Hindlimb muscle (tissue), 1 donor: ENCODE measurements around the gene SPDYE6. TPM values are rescaled to one million over a fixed set of nuclear protein-coding genes. Genes with fewer than 3 reads are reported as not detected.
"Not testable (repeated sequence)": the region's sequence is repeated elsewhere in the genome, so short reads cannot be mapped to it uniquely, and the experiment has no call there.

Experiments
- DNase-seq: peaks from one replicate; pipeline ENCODE4 v3.0.0-alpha.2; 2013
- polyA plus RNA-seq: library from polyadenylated mRNA; unstranded; fragments of 120-200 nt; gene quantifications from one replicate; pipeline ENCODE4 v1.2.1, GENCODE V29; 2013; ENCODE audit not compliant: insufficient read length

SPDYE6 gene
- polyA plus RNA-seq, 1 donor: 11.5 TPM

DNA sequence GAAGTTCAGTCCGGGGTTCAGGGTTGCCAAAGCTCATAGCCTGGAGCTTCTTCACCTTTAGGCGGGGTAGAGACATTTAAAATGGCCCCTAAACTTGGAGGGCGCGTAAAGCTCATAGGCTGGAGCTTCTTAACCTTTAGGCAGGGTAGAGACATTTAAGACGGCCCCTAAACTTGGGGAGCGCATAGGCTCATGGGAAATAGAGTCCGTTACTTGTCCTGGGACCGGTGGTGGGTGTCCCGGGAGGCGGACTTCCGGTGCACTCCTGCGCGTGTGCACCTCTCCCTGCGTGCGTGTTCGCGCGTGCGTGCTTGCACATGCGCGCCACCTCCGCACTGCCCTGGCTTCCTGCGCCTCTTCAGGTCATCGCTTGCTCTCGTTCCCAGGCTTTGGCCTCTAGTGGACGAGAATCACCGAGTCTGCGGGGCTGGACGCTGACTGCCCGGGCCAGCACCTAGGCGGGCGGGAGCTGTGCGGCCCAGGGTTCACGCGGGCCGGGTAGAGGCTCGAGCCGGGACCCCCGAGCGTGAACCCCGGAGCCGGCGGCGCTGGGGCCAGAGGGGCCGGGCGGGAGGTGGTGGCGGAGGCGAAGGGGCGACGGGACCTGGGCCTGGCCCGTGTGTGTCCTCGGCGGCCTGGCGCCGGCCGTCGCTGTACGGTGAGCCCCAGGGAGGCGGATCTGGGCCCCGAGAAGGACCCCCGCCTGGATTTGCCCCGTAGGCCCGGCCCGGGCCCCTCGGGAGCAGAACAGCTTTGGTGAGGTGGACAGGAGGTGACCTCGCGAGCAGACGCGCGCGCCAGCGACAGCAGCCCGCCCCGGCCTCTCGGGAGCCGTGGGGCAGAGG, 7.5 kb upstream of the SPDYE6 start:
- DNase-seq: peak; percentile 96

DNA sequence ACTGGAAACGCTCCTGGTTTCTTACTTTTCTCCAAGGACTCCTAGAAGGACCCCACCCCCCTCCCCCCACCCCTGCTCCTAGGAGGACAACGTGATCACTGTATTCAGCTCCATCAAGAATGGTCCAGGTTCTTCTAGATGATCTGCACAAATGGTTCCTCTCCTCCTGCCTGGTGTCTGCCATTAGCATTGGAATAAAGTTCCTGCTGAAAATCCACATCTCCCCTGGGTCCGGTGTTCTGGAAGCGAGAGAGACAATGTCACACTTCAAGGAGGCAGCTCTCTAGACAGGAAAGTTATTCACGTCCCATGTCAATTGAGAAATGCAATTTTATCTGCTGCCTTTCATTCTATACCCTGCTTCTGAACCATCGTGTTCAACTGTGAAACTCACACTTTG, 9.3 kb downstream of the SPDYE6 start:
- DNase-seq: not testable (repeated sequence)

DNA sequence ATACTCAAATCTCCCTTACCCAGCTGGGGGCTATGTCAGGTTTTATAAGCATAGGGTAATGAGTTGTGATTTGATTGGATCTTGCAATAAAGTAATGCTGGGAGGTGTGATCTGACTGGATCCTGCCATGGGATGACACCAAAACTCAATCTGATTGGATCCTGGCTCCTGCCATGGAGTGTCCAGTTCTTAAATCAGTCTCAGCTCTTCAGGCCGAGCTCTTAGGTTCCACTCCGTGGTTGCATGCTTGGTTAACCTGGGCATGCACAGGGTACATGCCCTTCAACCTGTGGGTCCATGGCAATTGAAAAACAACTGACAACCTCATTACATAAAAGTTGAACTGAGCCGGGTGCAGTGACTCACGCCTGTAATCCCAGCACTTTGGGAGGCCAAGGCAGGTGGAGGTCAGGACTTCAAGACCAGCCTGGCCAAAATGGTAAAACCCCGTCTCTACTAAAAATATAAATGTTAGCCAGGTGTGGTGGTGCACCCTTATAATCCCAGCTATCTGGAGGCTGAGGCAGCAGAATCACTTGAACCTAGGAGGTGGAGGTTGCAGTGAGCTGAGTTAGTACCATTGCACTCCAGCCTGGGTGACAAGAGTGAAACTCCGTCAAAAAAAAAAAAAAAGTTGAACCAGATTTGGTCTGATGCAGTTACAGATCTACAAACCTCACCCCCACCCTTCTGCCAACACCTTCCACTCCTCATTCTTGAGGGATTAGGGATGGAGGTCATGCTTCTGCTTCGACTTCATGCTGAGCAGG, 15.5 kb downstream of the SPDYE6 start:
- DNase-seq: not testable (repeated sequence)

DNA sequence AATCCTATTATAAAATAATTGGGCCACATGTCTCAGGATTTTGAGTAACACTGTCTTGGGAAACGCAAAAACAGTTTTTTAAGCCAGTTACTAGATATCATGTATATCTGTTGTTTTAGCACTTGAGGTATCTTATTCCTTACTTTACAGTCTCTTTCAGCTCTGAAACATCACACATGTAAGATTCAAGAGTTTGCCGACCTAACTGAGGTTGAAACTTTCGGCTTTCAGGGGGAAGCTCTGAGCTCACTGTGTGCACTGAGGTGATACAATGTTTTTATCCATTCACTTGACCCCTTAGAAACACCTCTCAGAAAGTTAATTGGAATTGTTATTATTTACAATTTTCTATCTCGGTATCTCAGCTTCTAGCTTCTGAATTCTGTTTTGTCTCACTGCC, 18.8 kb downstream of the SPDYE6 start:
- DNase-seq: not testable (repeated sequence)

GRCh38 chr7:102337002-102337401, 19.2 kb downstream of the SPDYE6 start:
- not testable (repeated sequence) for DNase-seq

DNA sequence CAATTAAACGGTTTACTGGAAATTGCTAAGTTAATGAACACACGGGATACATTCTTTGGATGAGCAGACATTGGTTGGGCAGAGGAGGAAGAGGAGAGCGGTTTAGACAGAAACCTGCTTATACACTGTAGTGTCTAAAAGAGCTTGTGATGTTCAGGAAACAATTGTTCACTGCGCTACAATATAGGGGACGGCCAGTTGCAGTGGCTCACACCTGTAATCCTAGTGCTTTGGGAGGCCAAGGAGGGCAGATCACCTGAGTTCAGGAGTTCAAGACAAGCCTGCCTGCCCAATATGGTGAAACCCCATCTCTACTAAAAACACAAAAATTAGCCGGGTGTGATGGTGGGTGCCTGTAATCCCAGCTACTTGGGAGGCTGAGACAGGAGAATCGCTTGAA, 20.7 kb downstream of the SPDYE6 start:
- DNase-seq: not testable (repeated sequence)

DNA sequence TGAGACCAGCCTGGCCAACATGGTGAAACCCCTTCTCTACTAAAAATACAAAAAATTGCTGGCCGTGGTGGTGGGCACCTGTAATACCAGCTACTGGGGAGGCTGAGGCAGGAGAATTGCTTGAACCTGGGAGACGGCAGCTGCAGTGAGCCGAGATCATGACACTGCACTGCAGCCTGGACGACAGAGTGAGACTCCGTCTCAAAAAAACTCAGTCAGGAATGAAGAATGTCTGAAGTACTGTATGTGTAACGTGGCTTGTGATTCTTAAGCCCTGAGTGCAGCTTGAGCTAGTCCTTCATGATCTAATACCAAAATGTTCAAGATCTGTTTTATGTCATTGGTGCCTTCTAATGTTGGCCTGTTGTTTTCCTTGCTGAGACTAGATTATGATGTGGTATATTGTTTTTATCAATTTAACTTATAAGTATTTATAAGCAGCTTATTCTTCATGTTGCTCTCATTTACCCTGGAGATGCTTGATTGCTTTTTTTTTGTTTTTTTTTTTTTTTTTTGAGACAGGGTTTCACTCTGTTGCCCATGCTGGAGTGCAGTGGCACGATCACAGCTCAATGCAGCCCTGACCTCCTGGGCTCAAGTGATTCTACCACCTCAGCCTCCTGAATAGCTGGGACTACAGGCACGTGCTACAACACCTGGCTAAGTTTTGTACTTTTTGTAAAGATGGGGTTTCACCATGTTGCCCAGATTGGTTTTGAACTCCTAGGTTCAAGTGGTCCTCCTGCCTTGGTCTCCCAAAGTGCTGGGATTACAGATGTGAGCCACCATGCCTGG, 25.4 kb downstream of the SPDYE6 start:
- DNase-seq: not testable (repeated sequence)

DNA sequence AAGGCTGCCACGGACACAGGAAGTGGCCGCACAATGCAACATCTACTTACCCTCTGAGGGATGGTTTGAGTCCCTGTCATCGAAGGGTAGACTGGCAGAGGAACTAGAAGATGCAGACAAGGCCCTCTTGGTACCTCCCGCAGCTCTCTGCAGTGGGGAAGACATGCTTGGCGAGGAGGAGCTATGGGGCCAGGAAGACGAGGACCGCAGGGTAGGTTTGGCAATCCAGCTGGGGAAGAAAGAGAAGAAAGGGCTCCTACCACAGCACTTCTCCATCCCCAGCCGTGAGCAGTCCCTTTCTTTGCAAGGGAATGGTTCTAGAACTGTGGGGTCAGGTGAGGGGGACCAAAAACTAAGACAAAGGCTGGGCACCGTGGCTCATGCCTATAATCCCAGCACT, 26.9 kb downstream of the SPDYE6 start:
- not testable (repeated sequence) for DNase-seq

DNA sequence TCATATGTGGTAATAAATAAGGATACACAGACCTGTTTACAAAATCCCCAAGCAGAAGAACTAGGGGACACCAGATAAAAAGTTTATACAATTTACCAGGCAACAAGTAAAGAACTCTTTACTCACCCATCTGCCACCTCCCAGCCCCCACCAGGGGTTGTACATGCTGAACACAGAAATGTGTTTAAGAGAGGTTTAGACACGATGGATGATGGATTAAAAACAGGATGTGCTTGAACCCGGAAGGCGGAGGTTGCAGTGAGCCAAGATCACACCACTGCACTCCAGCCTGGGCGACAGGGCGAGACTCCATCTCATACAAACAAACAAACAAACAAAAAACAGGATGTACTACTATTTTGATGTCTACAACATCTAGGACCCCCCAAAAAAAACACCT, 27.4 kb downstream of the SPDYE6 start:
- DNase-seq: not testable (repeated sequence)

GRCh38 chr7:102327183-102327582, 29.1 kb downstream of the SPDYE6 start:
- DNase-seq: not testable (repeated sequence)

GRCh38 chr7:102326157-102326889, 29.9 kb downstream of the SPDYE6 start:
- DNase-seq: no peak

DNA sequence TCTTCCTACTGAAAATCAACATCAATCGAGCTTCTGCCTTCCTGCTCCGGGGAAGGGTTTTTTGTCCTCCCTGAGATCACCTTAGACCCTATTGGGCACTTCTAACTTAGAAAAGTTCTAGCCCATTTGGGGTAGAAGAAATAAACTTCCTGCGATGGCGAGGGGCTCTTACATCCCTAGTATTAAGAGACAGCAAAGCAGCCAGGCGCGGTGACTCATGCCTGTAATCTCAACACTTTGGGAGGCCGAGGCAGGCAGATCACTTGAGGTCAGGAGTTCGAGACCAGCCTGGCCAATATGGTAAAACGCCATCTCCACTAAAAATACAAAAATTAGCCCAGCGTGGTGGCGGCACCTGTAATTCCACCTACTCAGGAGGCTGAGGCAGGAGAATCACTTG, 31.1 kb downstream of the SPDYE6 start:
- not testable (repeated sequence) for DNase-seq

DNA sequence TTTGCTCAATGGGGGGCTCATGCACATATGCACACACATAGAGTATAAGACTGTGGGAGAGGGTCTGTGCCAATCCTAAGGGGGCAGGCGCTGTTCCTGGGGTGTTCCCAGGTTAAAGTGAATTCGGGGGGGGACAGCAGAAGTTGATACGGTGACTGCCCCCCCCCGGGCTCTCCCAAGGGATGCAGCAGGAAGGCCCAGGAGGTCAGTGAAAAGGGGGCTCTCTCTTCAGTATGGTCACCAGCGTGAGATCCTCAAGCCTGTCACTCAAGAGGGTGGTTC, 32.4 kb downstream of the SPDYE6 start:
- no peak for DNase-seq

- no peak for DNase-seq
Measured at GRCh38 chr7:102322202-102322715, 34.0 kb downstream of the SPDYE6 start.

DNA sequence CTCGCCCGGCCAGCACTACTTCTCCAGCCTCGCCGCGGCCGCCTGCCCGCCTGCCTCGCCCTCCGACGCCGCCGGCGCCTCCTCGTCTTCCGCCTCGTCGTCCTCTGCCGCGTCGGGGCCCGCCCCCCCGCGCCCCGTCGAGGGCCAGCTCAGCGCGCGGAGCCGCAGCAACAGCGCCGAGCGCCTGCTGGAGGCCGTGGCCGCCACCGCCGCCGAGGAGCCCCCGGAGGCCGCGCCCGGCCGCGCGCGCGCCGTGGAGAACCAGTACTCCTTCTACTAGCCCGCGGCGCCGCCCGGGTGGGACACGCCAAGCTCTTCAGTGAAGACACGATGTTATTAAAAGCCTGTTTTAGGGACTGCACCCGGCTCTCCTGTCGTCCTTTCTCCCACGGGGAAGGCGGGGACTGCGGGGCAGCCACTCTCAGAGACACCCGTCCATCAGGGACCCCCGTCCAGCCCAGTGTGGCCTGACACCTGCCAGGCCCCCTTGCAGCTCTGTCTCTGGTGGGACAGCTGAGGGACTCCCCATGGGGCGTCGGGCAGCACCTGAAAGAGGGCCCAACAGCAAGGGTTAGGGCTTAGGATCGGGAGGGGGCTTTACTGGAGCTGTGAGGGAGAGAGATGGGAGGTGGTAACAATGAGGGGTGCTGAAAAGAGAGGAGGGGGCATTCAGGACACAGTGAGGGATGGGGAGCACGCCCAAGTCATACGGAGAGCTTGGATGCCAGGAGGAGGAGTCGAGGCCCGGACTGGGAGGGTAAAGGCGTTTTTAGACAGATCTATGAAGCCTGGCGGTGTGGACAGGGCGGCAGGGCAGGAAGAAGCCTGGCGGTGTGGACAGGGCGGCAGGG, 34.7 kb downstream of the SPDYE6 start:
- DNase-seq: peak; percentile 28

GRCh38 chr7:102320601-102321350, 35.5 kb downstream of the SPDYE6 start:
- DNase-seq: no peak

- DNase-seq: no peak
Measured at GRCh38 chr7:102320181-102320580, 36.1 kb downstream of the SPDYE6 start.

DNA sequence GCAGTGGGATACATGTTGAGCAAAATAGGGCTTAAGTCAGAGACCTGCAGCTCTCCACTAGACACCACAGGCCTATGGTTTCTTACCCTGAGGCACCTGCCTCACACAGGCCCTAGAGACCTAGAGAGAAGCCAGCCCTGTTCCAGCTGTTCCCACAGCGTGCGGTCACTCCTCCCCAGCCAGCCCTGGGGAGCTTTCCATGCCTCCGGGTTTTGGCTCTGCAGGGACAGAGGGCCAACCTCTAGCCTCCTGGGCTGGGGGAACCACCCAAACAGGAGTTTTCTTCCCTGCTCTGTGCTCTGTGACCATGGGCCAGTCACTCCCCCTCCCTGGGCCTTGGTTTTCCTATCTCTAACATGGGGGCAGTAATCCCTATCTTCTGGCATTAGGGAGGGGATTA, 36.6 kb downstream of the SPDYE6 start:
- DNase-seq: no peak

DNA sequence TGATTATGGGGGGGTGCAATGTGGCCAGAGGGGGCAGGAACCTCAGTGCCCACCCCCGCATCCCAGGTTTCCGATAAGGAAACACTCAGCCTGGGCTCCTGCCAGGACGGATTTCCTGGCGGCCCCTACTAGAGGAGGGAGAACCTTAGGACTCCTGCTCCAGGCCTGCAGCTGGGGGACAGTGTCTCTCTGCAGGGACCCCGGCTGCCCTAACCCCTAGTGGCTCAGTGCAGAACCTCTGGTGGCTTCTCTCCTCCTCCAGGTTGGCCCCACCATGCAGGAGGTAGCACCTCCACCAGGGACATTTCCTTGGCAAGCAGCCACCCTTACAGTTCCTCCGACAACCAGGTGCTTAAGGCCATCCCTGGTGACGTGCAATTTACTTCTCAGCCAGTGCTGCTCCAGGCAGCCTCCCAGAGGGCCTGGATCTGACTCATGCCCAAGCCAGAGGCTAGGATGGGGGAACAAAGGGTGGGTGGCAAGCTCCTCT, 37.7 kb downstream of the SPDYE6 start:
- DNase-seq: no peak
